HG03196 (cell line): ENCODE measurements around the gene MRTFA.
"Not testable (repeated sequence)": the region's sequence is repeated elsewhere in the genome, so short reads cannot be mapped to it uniquely, and the experiment has no call there.

Source experiments
- ATAC-seq: cut with Tn5 transposase; IDR thresholded peaks from one replicate; pipeline ENCODE4 v1.9.1; 2021; ENCODE audit not compliant: unreplicated experiment

MRTFA gene

GRCh38 chr22:40525250-40525884 lies 111.2 kb downstream of the MRTFA start:
- ATAC-seq = no peak

GRCh38 chr22:40524392-40525249 lies 111.9 kb downstream of the MRTFA start:
- ATAC-seq = no peak

GRCh38 chr22:40522141-40522540 lies 114.4 kb downstream of the MRTFA start:
- ATAC-seq = no peak

GRCh38 chr22:40521046-40521445 lies 115.5 kb downstream of the MRTFA start:
- no peak for ATAC-seq

- ATAC-seq = no peak
Observed at GRCh38 chr22:40520562-40520961, 116.0 kb downstream of the MRTFA start.

- ATAC-seq = no peak
Observed at GRCh38 chr22:40519948-40520331, 116.6 kb downstream of the MRTFA start.

- ATAC-seq = no peak
Observed at GRCh38 chr22:40519284-40519947, 117.1 kb downstream of the MRTFA start.

- no peak for ATAC-seq
Observed at GRCh38 chr22:40518840-40519239, 117.7 kb downstream of the MRTFA start.

GRCh38 chr22:40517631-40518030 lies 118.9 kb downstream of the MRTFA start:
- no peak for ATAC-seq

GRCh38 chr22:40516416-40516815 lies 120.1 kb downstream of the MRTFA start:
- no peak for ATAC-seq

- no peak for ATAC-seq
Observed at GRCh38 chr22:40512426-40513136, 123.9 kb downstream of the MRTFA start.

- no peak for ATAC-seq
Observed at GRCh38 chr22:40511604-40512003, 124.9 kb downstream of the MRTFA start.

- ATAC-seq = no peak
Observed at GRCh38 chr22:40510631-40511364, 125.7 kb downstream of the MRTFA start.

- no peak for ATAC-seq
Observed at GRCh38 chr22:40509401-40510134, 127.0 kb downstream of the MRTFA start.

GRCh38 chr22:40508046-40508445 lies 128.5 kb downstream of the MRTFA start:
- not testable (repeated sequence) for ATAC-seq

GRCh38 chr22:40507491-40507890 lies 129.0 kb downstream of the MRTFA start:
- no peak for ATAC-seq

GRCh38 chr22:40506762-40507161 lies 129.8 kb downstream of the MRTFA start:
- no peak for ATAC-seq

GRCh38 chr22:40504285-40505249 lies 132.0 kb downstream of the MRTFA start:
- ATAC-seq = no peak

GRCh38 chr22:40502919-40503318 lies 133.6 kb downstream of the MRTFA start:
- no peak for ATAC-seq
